HPDE6-E6E7 (cell line): Measurements from ENCODE around the gene SEMA3G.

Experiments used
- DNase-seq: peaks from one replicate; pipeline ENCODE4 v3.0.0; 2011; ENCODE audit warnings: missing footprints; ENCODE audit errors: extremely low spot score

SEMA3G gene

GRCh38 chr3:52479037-52479876, 34.4 kb upstream of the SEMA3G start:
- DNase-seq: no peak

- DNase-seq: no peak
These were observed 32.8 kb upstream of the SEMA3G start for GRCh38 chr3:52477796-52478095.

DNA sequence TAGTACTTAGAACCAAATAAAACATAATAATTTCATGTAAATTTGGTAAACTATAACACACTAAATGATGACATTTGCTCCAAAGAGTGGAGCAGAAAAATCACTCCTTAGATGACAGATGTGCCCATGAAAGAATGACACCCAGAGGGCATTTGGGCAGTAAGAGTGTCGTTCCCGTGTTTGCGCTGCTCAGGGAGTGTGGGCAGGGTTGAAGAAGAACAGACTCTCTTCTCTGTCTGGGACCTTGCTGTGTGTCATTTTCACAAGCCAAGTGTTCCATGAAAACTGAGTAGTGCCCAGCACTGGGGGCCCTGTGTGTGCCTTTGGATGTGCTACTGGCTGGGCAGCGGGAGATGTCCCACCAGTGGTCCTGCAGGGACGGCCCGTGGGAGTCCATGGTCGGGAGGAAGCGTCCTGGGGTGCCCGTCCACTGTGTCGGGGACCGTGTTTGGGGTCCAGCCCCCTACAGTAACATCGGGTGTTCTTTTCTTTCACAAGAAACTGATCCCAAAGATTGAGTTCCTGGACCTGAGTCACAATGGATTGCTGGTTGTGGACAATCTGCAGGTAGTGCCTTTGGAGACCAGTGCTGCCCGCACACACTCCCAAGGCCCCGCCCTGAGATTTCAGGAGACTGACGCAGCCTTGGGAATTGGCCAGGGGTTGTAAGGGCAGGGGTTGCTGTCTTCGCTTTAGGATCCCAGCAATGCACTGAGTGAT, 32.3 kb upstream of the SEMA3G start:
- no peak for DNase-seq

GRCh38 chr3:52473026-52473425, 28.1 kb upstream of the SEMA3G start:
- no peak for DNase-seq

DNA sequence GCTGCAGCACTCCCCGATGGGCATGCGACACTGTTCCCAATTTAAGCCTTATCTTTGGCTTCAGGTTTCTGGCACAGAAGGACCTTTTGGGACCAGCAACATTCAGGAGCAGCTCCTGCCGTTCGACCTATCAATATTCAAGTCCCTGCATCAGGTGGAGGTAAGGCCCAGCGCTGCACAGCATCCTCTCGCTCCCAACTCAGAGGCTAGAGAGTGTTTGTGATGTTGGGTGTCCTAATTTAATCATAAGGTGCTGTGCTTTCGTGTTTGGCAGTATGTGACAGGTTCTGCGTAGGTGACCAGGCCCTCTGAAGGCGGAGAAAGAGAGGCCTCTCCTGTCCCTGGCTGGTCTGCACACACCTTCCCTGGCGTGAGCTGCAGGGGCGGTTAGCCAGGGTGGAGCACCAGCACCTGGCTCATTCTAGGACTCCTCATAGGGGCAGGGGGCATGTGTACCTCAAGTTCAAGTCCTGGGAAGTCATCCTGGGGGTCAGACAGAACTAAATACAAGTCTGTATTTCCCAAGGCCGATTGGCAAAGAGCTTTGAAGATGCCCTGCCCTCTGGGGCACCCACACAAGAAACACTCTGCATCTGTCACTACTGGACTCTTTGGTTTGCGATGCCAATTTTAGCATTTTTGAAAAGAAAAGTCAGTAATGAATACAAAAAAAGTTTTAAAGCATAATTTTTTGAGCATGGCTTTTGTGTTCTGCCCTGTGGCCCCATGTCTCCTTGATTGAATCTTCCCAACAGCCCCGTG, 27.5 kb upstream of the SEMA3G start:
- no peak for DNase-seq

- no peak for DNase-seq
These were observed 26.7 kb upstream of the SEMA3G start for GRCh38 chr3:52471371-52472238.

- no peak for DNase-seq
These were observed 26.0 kb upstream of the SEMA3G start for GRCh38 chr3:52470920-52471319.

DNA sequence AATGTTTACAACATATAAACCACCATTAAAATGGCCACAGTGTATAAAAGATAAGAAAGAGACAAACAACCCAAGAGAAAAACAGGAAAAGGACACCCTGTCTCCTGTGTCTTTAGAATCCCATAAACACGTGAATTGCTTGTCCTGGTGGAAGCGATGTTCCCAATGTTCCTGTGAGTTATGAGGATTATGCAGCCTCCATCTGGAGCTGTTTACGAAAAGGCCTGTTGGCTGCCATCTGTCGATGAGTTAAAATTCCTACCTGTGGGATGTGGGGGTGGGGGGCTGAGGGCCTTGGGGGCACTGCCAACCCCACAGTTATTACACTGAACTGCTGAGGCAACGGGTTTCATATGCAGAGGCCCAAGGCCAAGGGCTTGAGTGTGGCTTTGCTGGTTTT, 24.1 kb upstream of the SEMA3G start:
- DNase-seq: no peak

GRCh38 chr3:52468336-52468735, 23.4 kb upstream of the SEMA3G start:
- DNase-seq: no peak

GRCh38 chr3:52463416-52463815, 18.5 kb upstream of the SEMA3G start:
- DNase-seq: no peak

GRCh38 chr3:52461874-52462273, 17.0 kb upstream of the SEMA3G start:
- DNase-seq: no peak

DNA sequence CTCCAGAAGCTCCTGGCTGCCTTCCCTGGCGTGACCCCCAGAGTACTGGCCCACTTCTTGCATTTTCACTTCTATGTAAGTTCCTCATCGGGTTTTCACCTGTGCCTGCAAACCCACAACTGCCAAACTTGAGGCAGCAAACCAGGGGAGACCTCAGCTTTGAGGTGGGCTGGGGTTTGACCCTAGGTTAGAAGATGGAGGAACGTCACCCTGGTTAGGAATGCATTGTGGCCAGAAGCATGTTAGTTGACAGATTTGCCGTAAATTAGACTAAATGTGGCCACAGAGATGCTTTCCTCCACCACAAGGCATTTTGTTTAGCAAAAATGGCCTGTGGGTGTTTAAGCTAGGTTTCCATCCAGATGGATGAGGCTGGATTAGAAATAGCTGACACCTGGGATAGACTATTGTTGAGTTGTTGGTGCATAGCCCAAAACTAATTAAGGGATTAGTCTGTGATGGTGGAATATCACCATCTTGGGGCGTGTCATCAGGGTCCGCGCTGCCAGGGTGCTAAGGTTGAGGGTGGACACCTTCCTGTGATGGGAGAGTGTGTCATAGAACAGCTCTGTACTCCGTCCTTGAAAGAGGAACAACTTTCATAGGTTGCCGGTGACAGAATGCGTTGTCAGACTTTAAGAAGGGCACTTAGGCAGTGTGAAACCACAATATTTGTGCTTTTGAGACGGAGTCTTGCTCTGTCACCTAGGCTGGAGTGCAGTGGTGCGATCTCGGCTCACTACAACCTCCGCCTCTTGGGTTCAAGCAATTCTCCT, 14.1 kb upstream of the SEMA3G start:
- no peak for DNase-seq

DNA sequence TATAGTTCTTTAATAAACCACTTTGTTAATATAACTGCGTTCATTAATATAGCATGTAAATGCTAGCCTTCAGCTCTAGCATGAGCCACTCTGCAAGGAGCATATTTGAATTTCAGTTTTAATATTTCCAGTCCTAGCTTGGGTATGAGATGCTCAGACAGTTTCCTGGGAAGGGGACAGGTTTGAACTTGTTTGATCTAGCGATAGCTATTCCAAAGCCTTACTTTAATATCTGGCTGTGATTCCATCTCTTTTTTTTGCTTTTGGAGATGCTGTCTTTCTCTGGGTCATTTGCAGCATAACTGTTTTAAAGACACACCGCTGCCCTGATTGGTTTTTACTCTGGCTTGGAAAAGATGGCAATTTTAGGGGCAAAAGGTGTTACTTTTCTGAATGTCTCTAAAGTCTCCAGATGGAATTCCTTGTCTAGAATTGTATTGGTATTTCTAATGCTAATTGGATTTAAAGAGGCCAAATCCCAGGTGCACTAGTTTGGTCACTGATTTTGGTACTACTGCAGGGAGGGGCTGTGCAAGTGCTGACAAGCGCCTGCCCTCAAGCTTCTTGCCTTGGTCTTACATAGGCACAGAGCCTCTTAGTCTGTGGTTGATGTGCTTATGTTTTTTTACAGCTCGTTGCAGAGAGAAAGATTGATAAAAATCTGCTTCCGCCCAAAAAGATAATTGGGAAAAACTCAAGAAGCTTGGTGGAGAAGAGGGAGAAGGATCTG, 13.3 kb upstream of the SEMA3G start:
- no peak for DNase-seq

GRCh38 chr3:52456800-52457183, 11.9 kb upstream of the SEMA3G start:
- no peak for DNase-seq

DNA sequence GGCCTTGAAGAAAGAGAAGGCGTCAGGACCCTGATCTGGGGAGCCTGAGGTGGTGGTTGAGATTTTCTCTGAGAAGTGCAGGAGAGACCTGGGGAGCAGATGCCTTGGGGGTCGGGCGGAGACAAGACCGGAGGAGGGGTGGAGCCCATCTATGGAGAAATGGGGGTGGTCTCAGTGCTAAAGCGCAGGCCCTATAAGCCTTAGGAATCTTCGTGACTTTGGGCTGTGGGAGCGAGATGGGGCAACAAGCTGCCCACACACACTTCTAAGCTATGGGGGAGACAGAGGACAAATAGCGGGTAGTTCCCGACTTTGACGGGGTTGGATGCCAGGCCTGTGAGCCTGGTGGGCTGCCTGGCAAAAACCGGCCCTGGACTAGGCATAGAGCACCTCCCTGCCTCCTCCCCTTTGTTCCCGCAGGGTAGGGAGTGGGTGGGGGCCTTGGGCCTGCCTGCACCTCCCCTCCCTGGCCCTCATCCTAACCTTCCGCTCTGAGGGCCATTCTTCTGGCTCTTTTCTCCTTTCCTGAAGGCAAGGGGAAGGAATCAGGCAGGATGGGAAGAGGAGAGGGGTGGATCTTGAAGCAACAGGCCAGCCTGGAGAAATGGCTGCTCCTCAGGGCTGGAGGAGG, 11.4 kb upstream of the SEMA3G start:
- no peak for DNase-seq

GRCh38 chr3:52455283-52456168, 10.6 kb upstream of the SEMA3G start, which contains the start of gene NISCH:
NISCH (plus strand) TSS chr3:52455604; CDS start chr3:52455642, 38 bp downstream.
- DNase-seq: peak; percentile 22

GRCh38 chr3:52454938-52455282, 10.0 kb upstream of the SEMA3G start:
- DNase-seq: no peak

- no peak for DNase-seq
These were observed 9.5 kb upstream of the SEMA3G start for GRCh38 chr3:52454250-52454937.
